MCF 10A (cell line): ENCODE measurements around the gene ABCC2. TPM values are rescaled to one million over a fixed set of nuclear protein-coding genes. Genes with fewer than 3 reads are reported as not detected.

Source experiments
- BruUV-seq: library from RNA; stranded (reverse); fragments of 400-500 nt; replicated peaks from 2 replicates; lab custom pipeline; 2021; lab: Mats Ljungman, UMichigan
- CTCF ChIA-PET: fragments of 300-600 bp; sonication (Branson Sonifier 250); formaldehyde crosslinking; extraction: SDS; loops from one replicate; lab custom pipeline; 2021; ENCODE audit warnings: antibody characterized with exemption, inconsistent platforms; lab: Yijun Ruan, JAX
- POLR2A ChIA-PET: fragments of 300-600, 350-650 bp; sonication (Branson Sonifier 250); formaldehyde crosslinking; extraction: SDS; loops from one replicate; lab custom pipeline; 2020; ENCODE audit warnings: antibody characterized with exemption, inconsistent platforms; lab: Yijun Ruan, JAX
- DNase-seq: peaks from one replicate; pipeline ENCODE4 v3.0.0-alpha.2; 2018; ENCODE audit not compliant: unreplicated experiment
- H3K27ac Mint-ChIP-seq: one replicate; pipeline ENCODE4 v1.8.0; 2022; ENCODE audit warnings: mild to moderate bottlenecking, low read depth, mixed read lengths; ENCODE audit not compliant: unreplicated experiment
- H3K27me3 Mint-ChIP-seq: one replicate; pipeline ENCODE4 v1.8.0; 2022; ENCODE audit warnings: mixed read lengths; ENCODE audit not compliant: insufficient read depth, unreplicated experiment
- H3K36me3 Mint-ChIP-seq: one replicate; pipeline ENCODE4 v1.8.0; 2022; ENCODE audit warnings: mild to moderate bottlenecking, moderate library complexity, mixed read lengths; ENCODE audit not compliant: insufficient read depth, unreplicated experiment
- H3K4me1 Mint-ChIP-seq: one replicate; pipeline ENCODE4 v1.8.0; 2022; ENCODE audit warnings: mixed read lengths; ENCODE audit not compliant: insufficient read depth, unreplicated experiment
- H3K4me3 Mint-ChIP-seq: one replicate; pipeline ENCODE4 v1.8.0; 2022; ENCODE audit warnings: mild to moderate bottlenecking, moderate library complexity, mixed read lengths; ENCODE audit not compliant: unreplicated experiment
- H3K9me3 Mint-ChIP-seq: one replicate; pipeline ENCODE4 v1.8.0; 2022; ENCODE audit warnings: mixed read lengths; ENCODE audit not compliant: unreplicated experiment
- intact Hi-C: fragments of 100-400 bp; cut with micrococcal nuclease; formaldehyde crosslinking; loops from 2 replicates; pipeline ENCODE4 v1.14.1; 2022
- total RNA-seq: library from RNA; stranded (reverse); gene quantifications from 2 replicates; pipeline ENCODE4 v1.2.3, GENCODE V29; 2022
- TF ChIP-seq, protein P1 (sequence below): fragments of 200-600 bp; IDR thresholded peaks from one replicate; pipeline ENCODE4 v1.8.0; 2022; ENCODE audit warnings: antibody characterized with exemption, mild to moderate bottlenecking; ENCODE audit not compliant: unreplicated experiment

Gene ABCC2
- total RNA-seq, 1 experiment from 2014 or later = 6.3 TPM

DNA sequence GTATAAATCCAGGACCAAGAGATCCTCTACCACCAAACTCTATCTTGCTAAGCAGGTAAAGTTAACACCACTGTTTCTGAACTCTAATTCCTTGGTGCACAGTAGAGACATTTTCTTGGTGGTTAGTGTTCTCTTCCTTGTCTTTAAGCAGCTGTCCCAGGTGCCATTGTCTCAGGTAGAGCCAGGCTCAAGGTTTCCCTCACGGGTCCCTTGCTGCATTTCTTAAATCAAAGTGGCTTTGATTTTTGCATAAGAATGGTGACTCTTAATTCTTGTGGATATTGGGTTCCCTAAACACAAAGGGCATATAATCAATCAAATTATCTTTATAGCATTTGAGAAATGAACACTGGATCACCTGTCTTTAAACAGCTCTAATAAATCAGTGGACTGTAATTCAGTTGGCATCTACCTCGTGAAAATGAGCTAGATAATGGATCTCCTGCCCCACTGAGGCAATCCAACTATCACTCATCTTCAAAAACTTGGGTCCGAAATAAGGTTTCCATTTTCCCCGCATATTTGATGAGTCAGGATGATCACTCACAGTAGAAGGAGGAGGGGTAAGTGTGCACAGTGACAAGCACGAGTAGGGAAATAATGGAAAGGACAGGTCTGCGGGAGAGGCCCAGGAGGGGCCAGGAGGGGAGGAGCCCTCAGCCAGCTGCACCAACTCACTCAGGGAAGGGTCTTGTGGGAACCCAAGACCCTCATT lies 2.4 kb downstream of the ABCC2 start:
- H3K27me3 Mint-ChIP-seq = no peaks in the 10 kb centered on the region
- CTCF ChIA-PET = interaction anchor here (0.7 to 1.6 kb wide), 2 partner anchors 61 to 395 kb away, joined by 3 to 7 read pairs; no protein-coding TSS in a partner anchor
- no TSS peak for BruUV-seq
- peaks cover 20% of the 10 kb centered on the region for H3K36me3 Mint-ChIP-seq
- H3K4me3 Mint-ChIP-seq = peak overlapping the region; percentile 62
- peak; percentile 63 for DNase-seq
- no peaks in the 10 kb centered on the region for H3K9me3 Mint-ChIP-seq
- TF ChIP-seq, protein P1, sequence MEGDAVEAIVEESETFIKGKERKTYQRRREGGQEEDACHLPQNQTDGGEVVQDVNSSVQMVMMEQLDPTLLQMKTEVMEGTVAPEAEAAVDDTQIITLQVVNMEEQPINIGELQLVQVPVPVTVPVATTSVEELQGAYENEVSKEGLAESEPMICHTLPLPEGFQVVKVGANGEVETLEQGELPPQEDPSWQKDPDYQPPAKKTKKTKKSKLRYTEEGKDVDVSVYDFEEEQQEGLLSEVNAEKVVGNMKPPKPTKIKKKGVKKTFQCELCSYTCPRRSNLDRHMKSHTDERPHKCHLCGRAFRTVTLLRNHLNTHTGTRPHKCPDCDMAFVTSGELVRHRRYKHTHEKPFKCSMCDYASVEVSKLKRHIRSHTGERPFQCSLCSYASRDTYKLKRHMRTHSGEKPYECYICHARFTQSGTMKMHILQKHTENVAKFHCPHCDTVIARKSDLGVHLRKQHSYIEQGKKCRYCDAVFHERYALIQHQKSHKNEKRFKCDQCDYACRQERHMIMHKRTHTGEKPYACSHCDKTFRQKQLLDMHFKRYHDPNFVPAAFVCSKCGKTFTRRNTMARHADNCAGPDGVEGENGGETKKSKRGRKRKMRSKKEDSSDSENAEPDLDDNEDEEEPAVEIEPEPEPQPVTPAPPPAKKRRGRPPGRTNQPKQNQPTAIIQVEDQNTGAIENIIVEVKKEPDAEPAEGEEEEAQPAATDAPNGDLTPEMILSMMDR = no peak
- H3K4me1 Mint-ChIP-seq = peaks cover 44% of the 10 kb centered on the region
- peak overlapping the region; percentile 76 for H3K27ac Mint-ChIP-seq
- intact Hi-C loops = no loop called here
- POLR2A ChIA-PET = interaction anchor here (1.0 to 2.7 kb wide), 4 partner anchors 16 to 53 kb away, joined by 3 to 22 read pairs (median 6); partner anchors contain the start of genes COX15 and CUTC

DNA sequence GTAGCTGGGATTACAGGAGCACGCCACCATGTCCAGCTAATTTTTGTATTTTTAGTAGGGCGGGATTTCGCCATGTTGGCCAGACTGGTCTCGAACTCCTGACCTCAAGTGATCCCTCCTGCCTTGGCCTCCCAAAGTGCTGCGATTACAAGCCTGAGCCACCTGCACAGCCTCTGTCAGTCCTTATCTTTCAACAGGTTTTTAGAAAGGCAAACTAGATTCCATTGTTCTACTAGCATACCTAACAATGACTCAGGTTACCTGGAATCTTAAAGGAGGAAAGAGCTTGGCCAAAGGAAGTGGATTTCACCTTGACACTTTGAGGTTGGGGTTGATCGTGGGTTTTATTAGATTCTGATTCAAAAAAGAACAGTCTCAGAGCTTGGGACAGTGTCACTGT lies 3.2 kb downstream of the ABCC2 start:
- peaks cover 44% of the 10 kb centered on the region for H3K4me1 Mint-ChIP-seq
- TF ChIP-seq, protein P1 = no peak

DNA sequence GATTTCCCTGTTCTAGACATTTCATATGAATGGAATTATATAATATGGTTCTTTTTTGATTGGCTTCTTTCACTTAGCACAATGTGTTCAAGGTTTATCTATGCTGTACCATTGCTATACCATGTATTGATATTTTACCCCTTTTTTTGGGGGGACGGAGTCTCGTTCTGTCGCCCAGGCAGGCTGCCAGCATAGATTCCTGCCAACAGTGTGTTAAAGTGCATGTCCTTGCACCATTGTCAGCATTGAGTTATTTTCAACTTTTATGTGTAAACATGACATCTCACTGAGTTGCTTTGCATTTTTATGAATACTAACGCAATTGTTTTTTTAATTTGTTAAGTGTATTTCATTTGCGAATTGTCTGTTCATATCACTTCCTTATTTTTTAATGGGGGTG lies 4.9 kb downstream of the ABCC2 start:
- no peaks in the 10 kb centered on the region for H3K9me3 Mint-ChIP-seq
- H3K36me3 Mint-ChIP-seq = peaks cover 20% of the 10 kb centered on the region
- BruUV-seq = no TSS peak
- H3K27ac Mint-ChIP-seq = no peak overlapping the region
- TF ChIP-seq, protein P1 = no peak
- DNase-seq = no peak
- no peaks in the 10 kb centered on the region for H3K27me3 Mint-ChIP-seq
- ChIA-PET POLR2A (interaction anchor here (2.0 to 2.1 kb wide), 2 partner anchors 12 to 55 kb away, joined by 6 to 33 read pairs; partner anchors contain the start of genes COX15 and CUTC), CTCF (interaction anchor here (0.7 to 1.6 kb wide), 2 partner anchors 56 to 75 kb away, joined by 3 to 4 read pairs; no protein-coding TSS in a partner anchor)
- peaks cover 42% of the 10 kb centered on the region for H3K4me1 Mint-ChIP-seq
- H3K4me3 Mint-ChIP-seq = no peak overlapping the region
- intact Hi-C loops = no loop called here

More for the DNA sequence above, 3.2 kb downstream of the ABCC2 start:
- DNase-seq = peak; percentile 40
- ChIA-PET POLR2A (interaction anchor here (0.6 to 2.7 kb wide), 4 partner anchors 10 to 54 kb away, joined by 3 to 22 read pairs (median 6); partner anchors contain the start of genes COX15 and CUTC), CTCF (interaction anchor here (0.6 to 1.6 kb wide), 5 partner anchors 53 to 296 kb away, joined by 3 to 7 read pairs (median 6); no protein-coding TSS in a partner anchor)
- H3K27me3 Mint-ChIP-seq = no peaks in the 10 kb centered on the region
- no peak overlapping the region for H3K27ac Mint-ChIP-seq
- peaks cover 20% of the 10 kb centered on the region for H3K36me3 Mint-ChIP-seq
- no peak overlapping the region for H3K4me3 Mint-ChIP-seq
- no peaks in the 10 kb centered on the region for H3K9me3 Mint-ChIP-seq
- intact Hi-C loops = no loop called here
- no TSS peak for BruUV-seq
